WTC11 (cell line): ENCODE measurements around the gene PIGQ. TPM values are rescaled to one million over a fixed set of nuclear protein-coding genes. Genes with fewer than 3 reads are reported as not detected.

Experiments
- ATAC-seq: fragments of 200-7000 bp; cut with Tn5 transposase; 2 replicates; pipeline ENCODE4 v1.10.0; 2021; ENCODE audit warnings: mild to moderate bottlenecking, moderate library complexity
- CTCF ChIA-PET: fragments of 300-600 bp; sonication (Branson Sonifier 250); formaldehyde crosslinking; loops from one replicate; lab custom pipeline; 2021; ENCODE audit warnings: antibody characterized with exemption; lab: Charles Lee
- POLR2A ChIA-PET: fragments of 350-600 bp; sonication (Branson Sonifier 250); formaldehyde crosslinking; loops from one replicate; lab custom pipeline; 2021; ENCODE audit warnings: antibody characterized with exemption; lab: Charles Lee
- DNase-seq: peaks from one replicate; pipeline ENCODE4 v3.0.0; 2021; ENCODE audit warnings: low spot score
- H3K27ac Mint-ChIP-seq: 2 replicates; pipeline ENCODE4 v1.8.0; 2021; ENCODE audit warnings: mixed read lengths
- H3K27me3 Mint-ChIP-seq: 2 replicates; pipeline ENCODE4 v1.8.0; 2021; ENCODE audit warnings: low read depth, mild to moderate bottlenecking, moderate library complexity, mixed read lengths
- H3K36me3 Mint-ChIP-seq: 2 replicates; pipeline ENCODE4 v1.8.0; 2021; ENCODE audit warnings: mixed read lengths
- H3K4me1 Mint-ChIP-seq: 2 replicates; pipeline ENCODE4 v1.8.0; 2022; ENCODE audit warnings: mixed read lengths
- H3K4me3 Mint-ChIP-seq: 2 replicates; pipeline ENCODE4 v1.8.0; 2021; ENCODE audit warnings: mild to moderate bottlenecking, moderate library complexity, mixed read lengths
- H3K9me3 Mint-ChIP-seq: 2 replicates; pipeline ENCODE4 v1.8.0; 2021; ENCODE audit warnings: mixed read lengths
- CTCF ChIP-seq: fragments of 200-600 bp; IDR thresholded peaks from 2 replicates; pipeline ENCODE4 v1.8.0; 2022; ENCODE audit warnings: antibody characterized with exemption
- E2F1 ChIP-seq: sonication (generic); formaldehyde crosslinking; IDR thresholded peaks from 2 replicates; pipeline ENCODE4 v1.8.0; 2022; ENCODE audit warnings: mild to moderate bottlenecking, missing genetic modification reagents
- ESRRA ChIP-seq: sonication (generic); formaldehyde crosslinking; IDR thresholded peaks from 2 replicates; pipeline ENCODE4 v1.8.1; 2022; ENCODE audit warnings: mild to moderate bottlenecking, missing genetic modification reagents, borderline replicate concordance
- FOXP1 ChIP-seq: sonication (generic); formaldehyde crosslinking; IDR thresholded peaks from 2 replicates; pipeline ENCODE4 v1.8.0; 2022; ENCODE audit warnings: missing genetic modification reagents, mild to moderate bottlenecking, moderate library complexity, borderline replicate concordance
- GABPB1 ChIP-seq: sonication (generic); formaldehyde crosslinking; IDR thresholded peaks from 2 replicates; pipeline ENCODE4 v1.8.1; 2023; ENCODE audit warnings: mild to moderate bottlenecking, missing genetic modification reagents
- KAT7 ChIP-seq: sonication (generic); formaldehyde crosslinking; IDR thresholded peaks from 2 replicates; pipeline ENCODE4 v1.8.1; 2023; ENCODE audit warnings: missing genetic modification reagents, mild to moderate bottlenecking, borderline replicate concordance
- MYBL2 ChIP-seq: sonication (generic); formaldehyde crosslinking; IDR thresholded peaks from 2 replicates; pipeline ENCODE4 v1.8.1; 2023; ENCODE audit warnings: mild to moderate bottlenecking, moderate library complexity, missing genetic modification reagents
- NFATC4 ChIP-seq: fragments of 250-450 bp; sonication (Bioruptor Pico); IDR thresholded peaks from 2 replicates; pipeline ENCODE4 v1.9.0; 2021; ENCODE audit warnings: mild to moderate bottlenecking
- NFYB ChIP-seq: sonication (generic); formaldehyde crosslinking; conservative IDR thresholded peaks from 2 replicates; pipeline ENCODE4 v1.8.0; 2022; ENCODE audit warnings: low read depth, missing genetic modification reagents
- NR2C2 ChIP-seq: sonication (generic); formaldehyde crosslinking; IDR thresholded peaks from 2 replicates; pipeline ENCODE4 v1.8.0; 2022; ENCODE audit warnings: mild to moderate bottlenecking, missing genetic modification reagents
- RORB ChIP-seq: fragments of 250-450 bp; sonication (Bioruptor Pico); IDR thresholded peaks from 2 replicates; pipeline ENCODE4 v1.9.0; 2021; ENCODE audit warnings: mild to moderate bottlenecking
- TCF7 ChIP-seq: sonication (generic); formaldehyde crosslinking; IDR thresholded peaks from 2 replicates; pipeline ENCODE4 v1.8.0; 2022; ENCODE audit warnings: mild to moderate bottlenecking, low read depth, missing genetic modification reagents, moderate library complexity
- TEAD1 ChIP-seq: sonication (generic); formaldehyde crosslinking; IDR thresholded peaks from 2 replicates; pipeline ENCODE4 v1.8.0; 2022; ENCODE audit warnings: mild to moderate bottlenecking, missing genetic modification reagents
- ZNF219 ChIP-seq: sonication (generic); formaldehyde crosslinking; IDR thresholded peaks from 2 replicates; pipeline ENCODE4 v1.8.0; 2023; ENCODE audit warnings: missing genetic modification reagents, mild to moderate bottlenecking, borderline replicate concordance
- ZNF423 ChIP-seq: fragments of 250-450 bp; sonication (Bioruptor Pico); IDR thresholded peaks from 2 replicates; pipeline ENCODE4 v2.1.2; 2022; ENCODE audit warnings: mild to moderate bottlenecking, moderate library complexity
- total RNA-seq: library from RNA; stranded (reverse); gene quantifications from 3 replicates; pipeline ENCODE4 v1.2.3, GENCODE V29; 2021
- TF ChIP-seq, protein P1 (sequence below): fragments of 250-450 bp; sonication (Bioruptor Pico); IDR thresholded peaks from 2 replicates; pipeline ENCODE4 v1.9.0; 2021; ENCODE audit warnings: moderate library complexity, mild to moderate bottlenecking, inconsistent platforms, borderline replicate concordance
- TF ChIP-seq, protein P2 (sequence below): sonication (generic); formaldehyde crosslinking; IDR thresholded peaks from 2 replicates; pipeline ENCODE4 v1.8.0; 2022; ENCODE audit warnings: mild to moderate bottlenecking, missing genetic modification reagents
- TF ChIP-seq, protein P3 (sequence below): sonication (generic); formaldehyde crosslinking; IDR thresholded peaks from 2 replicates; pipeline ENCODE4 v1.8.0; 2022; ENCODE audit warnings: missing genetic modification reagents
- TF ChIP-seq, protein P4 (sequence below): sonication (generic); formaldehyde crosslinking; IDR thresholded peaks from 2 replicates; pipeline ENCODE4 v1.8.1; 2022; ENCODE audit warnings: missing genetic modification reagents, borderline replicate concordance
- TF ChIP-seq, protein P5 (sequence below): sonication (generic); formaldehyde crosslinking; IDR thresholded peaks from 2 replicates; pipeline ENCODE4 v1.8.1; 2023; ENCODE audit warnings: mild to moderate bottlenecking, missing genetic modification reagents

PIGQ gene
- total RNA-seq, 1 experiment from 2014 or later, result 63.7 TPM

GRCh38 chr16:526181-527014 is 43.4 kb upstream of the PIGQ start:
- Mint-ChIP-seq H3K9me3 (no peaks in the 10 kb centered on the region), H3K27me3 (no peaks in the 10 kb centered on the region), H3K4me1 (peaks cover 20% of the 10 kb centered on the region), H3K4me3 (peak overlapping the region; percentile 89), H3K36me3 (0 out of 2 replicates have a peak, but pooled peaks cover 2% of the 10 kb centered on the region), H3K27ac (peak overlapping the region; percentile 76; the same call in 1 of the 2 replicates)
- peak; percentile 4 for ATAC-seq
- peak; percentile 12; the same call in 1 of the 2 replicates for TF ChIP-seq TCF7 (CRISPR knock-in tag)
- no peak for TF ChIP-seq FOXP1 (CRISPR knock-in tag)
- TF ChIP-seq MYBL2, result 0 out of 2 replicates have a peak, but pooled peaks have one; percentile 19
- TF ChIP-seq NR2C2 (CRISPR knock-in tag), result peak; percentile 37; the same call in 1 of the 2 replicates
- TF ChIP-seq E2F1 (CRISPR knock-in tag), result 0 out of 2 replicates have a peak, but pooled peaks have one; percentile 33
- POLR2A ChIA-PET, result interaction anchor here (1.2 kb wide), 1 partner anchor 13 kb away, joined by 3 read pairs; no protein-coding TSS in a partner anchor
- CTCF ChIA-PET, result interaction anchor here (0.6 to 2.1 kb wide), 14 partner anchors 10 to 1629 kb away, joined by 3 to 10 read pairs (median 4); partner anchors contain the start of gene TRAF7
- peak; percentile 54 for DNase-seq

DNA sequence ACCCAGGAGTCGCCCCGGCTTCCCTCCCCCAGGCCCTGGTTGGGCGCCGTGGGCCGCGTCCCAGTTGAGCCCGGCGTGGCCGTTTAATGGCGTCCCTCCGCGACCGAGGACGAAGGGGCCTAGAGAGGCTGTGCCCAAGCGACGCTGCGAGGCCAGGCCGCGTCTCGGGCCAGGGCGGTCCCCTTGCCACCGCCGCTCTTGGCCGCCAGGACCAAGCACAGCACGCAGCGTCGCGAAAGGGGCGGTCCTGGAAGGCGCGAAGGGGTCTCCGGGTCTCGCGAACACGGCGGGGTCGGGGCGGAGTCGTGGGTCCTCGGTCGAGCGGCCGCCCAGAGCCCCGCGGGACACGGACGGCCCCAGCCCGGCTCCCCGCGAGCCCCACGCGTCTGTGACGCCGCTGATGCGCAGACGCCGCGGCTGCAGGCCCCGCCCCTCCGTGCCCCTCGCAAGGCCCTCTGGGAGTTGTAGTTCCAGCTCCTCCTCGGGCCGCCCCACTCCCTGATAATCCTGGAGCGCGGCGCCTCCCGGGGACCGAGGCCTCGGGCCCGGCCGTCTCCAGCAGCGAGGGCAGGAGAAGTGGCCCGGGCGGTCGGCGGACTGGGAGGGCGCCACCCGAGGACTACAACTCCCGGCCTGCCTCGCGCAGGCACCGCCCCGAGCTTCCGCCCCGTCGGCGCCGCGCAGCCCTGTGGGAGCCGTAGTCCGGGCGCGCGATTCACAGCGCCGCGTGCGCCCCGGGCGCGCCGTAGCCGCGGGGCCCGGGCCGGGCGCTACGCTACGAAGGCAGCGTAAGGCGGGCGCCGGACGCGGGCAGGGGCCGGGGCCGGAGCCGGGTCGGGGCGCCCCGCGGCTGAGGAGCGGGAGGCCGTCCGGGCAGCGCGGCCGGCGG is 42.5 kb upstream of the PIGQ start, which contains the start of gene CAPN15:
Gene CAPN15 (plus strand): TSS at position 698 of the 889 bp plus-strand sequence. CDS start 19,127 bp downstream, outside the sequence.
- DNase-seq (peak; percentile 77), ATAC-seq (peak; percentile 77)
- H3K36me3 Mint-ChIP-seq, result 0 out of 2 replicates have a peak, but pooled peaks cover 2% of the 10 kb centered on the region
- no peaks in the 10 kb centered on the region for H3K27me3 Mint-ChIP-seq
- H3K9me3 Mint-ChIP-seq, result no peaks in the 10 kb centered on the region
- peak within 1 kb of the TSS; percentile 89 for H3K4me3 Mint-ChIP-seq
- peak within 1 kb of the TSS; percentile 76; the same call in 1 of the 2 replicates for H3K27ac Mint-ChIP-seq
- ChIA-PET POLR2A (interaction anchor here (1.2 kb wide), 1 partner anchor 14 kb away, joined by 3 read pairs; no protein-coding TSS in a partner anchor), CTCF (interaction anchor here (0.7 to 2.1 kb wide), 15 partner anchors 9 to 1178 kb away, joined by 3 to 10 read pairs (median 4); partner anchors contain the start of gene METTL26)
- peaks cover 20% of the 10 kb centered on the region for H3K4me1 Mint-ChIP-seq
- TF ChIP-seq CTCF, result no peak
- TF ChIP-seq, protein P1, sequence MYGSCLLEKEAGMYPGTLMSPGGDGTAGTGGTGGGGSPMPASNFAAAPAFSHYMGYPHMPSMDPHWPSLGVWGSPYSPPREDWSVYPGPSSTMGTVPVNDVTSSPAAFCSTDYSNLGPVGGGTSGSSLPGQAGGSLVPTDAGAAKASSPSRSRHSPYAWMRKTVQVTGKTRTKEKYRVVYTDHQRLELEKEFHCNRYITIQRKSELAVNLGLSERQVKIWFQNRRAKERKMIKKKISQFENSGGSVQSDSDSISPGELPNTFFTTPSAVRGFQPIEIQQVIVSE (CRISPR knock-in tag), result no peak
- TF ChIP-seq GABPB1 (CRISPR knock-in tag), result peak; percentile 84
- TF ChIP-seq NFYB (CRISPR knock-in tag), result no peak
- peak; percentile 84 for TF ChIP-seq TEAD1
- TF ChIP-seq NFATC4 (CRISPR knock-in tag), result no peak
- TF ChIP-seq ESRRA (CRISPR knock-in tag), result peak; percentile 91
- 0 out of 2 replicates have a peak, but pooled peaks have one; percentile 67 for TF ChIP-seq ZNF219
- peak; percentile 79 for TF ChIP-seq KAT7 (CRISPR knock-in tag)
- TF ChIP-seq, protein P2, sequence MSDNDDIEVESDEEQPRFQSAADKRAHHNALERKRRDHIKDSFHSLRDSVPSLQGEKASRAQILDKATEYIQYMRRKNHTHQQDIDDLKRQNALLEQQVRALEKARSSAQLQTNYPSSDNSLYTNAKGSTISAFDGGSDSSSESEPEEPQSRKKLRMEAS (CRISPR knock-in tag), result peak; percentile 82
- TF ChIP-seq, protein P3, sequence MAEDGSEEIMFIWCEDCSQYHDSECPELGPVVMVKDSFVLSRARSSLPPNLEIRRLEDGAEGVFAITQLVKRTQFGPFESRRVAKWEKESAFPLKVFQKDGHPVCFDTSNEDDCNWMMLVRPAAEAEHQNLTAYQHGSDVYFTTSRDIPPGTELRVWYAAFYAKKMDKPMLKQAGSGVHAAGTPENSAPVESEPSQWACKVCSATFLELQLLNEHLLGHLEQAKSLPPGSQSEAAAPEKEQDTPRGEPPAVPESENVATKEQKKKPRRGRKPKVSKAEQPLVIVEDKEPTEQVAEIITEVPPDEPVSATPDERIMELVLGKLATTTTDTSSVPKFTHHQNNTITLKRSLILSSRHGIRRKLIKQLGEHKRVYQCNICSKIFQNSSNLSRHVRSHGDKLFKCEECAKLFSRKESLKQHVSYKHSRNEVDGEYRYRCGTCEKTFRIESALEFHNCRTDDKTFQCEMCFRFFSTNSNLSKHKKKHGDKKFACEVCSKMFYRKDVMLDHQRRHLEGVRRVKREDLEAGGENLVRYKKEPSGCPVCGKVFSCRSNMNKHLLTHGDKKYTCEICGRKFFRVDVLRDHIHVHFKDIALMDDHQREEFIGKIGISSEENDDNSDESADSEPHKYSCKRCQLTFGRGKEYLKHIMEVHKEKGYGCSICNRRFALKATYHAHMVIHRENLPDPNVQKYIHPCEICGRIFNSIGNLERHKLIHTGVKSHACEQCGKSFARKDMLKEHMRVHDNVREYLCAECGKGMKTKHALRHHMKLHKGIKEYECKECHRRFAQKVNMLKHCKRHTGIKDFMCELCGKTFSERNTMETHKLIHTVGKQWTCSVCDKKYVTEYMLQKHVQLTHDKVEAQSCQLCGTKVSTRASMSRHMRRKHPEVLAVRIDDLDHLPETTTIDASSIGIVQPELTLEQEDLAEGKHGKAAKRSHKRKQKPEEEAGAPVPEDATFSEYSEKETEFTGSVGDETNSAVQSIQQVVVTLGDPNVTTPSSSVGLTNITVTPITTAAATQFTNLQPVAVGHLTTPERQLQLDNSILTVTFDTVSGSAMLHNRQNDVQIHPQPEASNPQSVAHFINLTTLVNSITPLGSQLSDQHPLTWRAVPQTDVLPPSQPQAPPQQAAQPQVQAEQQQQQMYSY, result no peak; the same call in 1 of the 2 replicates
- no peak for TF ChIP-seq RORB (CRISPR knock-in tag)
- TF ChIP-seq, protein P4, sequence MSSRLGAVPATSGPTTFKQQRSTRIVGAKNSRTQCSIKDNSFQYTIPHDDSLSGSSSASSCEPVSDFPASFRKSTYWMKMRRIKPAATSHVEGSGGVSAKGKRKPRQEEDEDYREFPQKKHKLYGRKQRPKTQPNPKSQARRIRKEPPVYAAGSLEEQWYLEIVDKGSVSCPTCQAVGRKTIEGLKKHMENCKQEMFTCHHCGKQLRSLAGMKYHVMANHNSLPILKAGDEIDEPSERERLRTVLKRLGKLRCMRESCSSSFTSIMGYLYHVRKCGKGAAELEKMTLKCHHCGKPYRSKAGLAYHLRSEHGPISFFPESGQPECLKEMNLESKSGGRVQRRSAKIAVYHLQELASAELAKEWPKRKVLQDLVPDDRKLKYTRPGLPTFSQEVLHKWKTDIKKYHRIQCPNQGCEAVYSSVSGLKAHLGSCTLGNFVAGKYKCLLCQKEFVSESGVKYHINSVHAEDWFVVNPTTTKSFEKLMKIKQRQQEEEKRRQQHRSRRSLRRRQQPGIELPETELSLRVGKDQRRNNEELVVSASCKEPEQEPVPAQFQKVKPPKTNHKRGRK (CRISPR knock-in tag), result no peak
- TF ChIP-seq, protein P5, sequence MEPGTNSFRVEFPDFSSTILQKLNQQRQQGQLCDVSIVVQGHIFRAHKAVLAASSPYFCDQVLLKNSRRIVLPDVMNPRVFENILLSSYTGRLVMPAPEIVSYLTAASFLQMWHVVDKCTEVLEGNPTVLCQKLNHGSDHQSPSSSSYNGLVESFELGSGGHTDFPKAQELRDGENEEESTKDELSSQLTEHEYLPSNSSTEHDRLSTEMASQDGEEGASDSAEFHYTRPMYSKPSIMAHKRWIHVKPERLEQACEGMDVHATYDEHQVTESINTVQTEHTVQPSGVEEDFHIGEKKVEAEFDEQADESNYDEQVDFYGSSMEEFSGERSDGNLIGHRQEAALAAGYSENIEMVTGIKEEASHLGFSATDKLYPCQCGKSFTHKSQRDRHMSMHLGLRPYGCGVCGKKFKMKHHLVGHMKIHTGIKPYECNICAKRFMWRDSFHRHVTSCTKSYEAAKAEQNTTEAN (CRISPR knock-in tag), result no peak
- TF ChIP-seq ZNF423 (CRISPR knock-in tag), result 0 out of 2 replicates have a peak, but pooled peaks have one; percentile 48
